HG02852 (cell line): ENCODE results near the gene SLX4.
"Not testable (repeated sequence)": the region's sequence is repeated elsewhere in the genome, so short reads cannot be mapped to it uniquely, and the experiment has no call there.

Experiments
- ATAC-seq: cut with Tn5 transposase; IDR thresholded peaks from one replicate; pipeline ENCODE4 v1.9.1; 2021; ENCODE audit warnings: mild to moderate bottlenecking, moderate library complexity; ENCODE audit not compliant: unreplicated experiment

Gene SLX4

GRCh38 chr16:3611146-3611975, at the start of gene SLX4:
TSS of gene SLX4 (minus strand) at chr16:3611606. CDS start at chr16:3608964, 2,642 bp downstream.
- ATAC-seq, result peak; percentile 84

- ATAC-seq, result no peak
Observed at GRCh38 chr16:3659251-3659650, 47.8 kb upstream of the SLX4 start.

GRCh38 chr16:3656491-3657468, 45.4 kb upstream of the SLX4 start:
- no peak for ATAC-seq

GRCh38 chr16:3656160-3656490, 44.7 kb upstream of the SLX4 start:
- not testable (repeated sequence) for ATAC-seq

- ATAC-seq, result no peak
Observed at GRCh38 chr16:3655396-3656159, 44.2 kb upstream of the SLX4 start.

- no peak for ATAC-seq
Observed at GRCh38 chr16:3655030-3655395, 43.6 kb upstream of the SLX4 start.

GRCh38 chr16:3654249-3654991, 43.0 kb upstream of the SLX4 start, which contains the start of gene DNASE1:
TSS of gene DNASE1 (plus strand) at chr16:3654691. CDS start at chr16:3655374, 683 bp downstream.
- ATAC-seq, result no peak

GRCh38 chr16:3652373-3653195, 41.2 kb upstream of the SLX4 start:
- no peak for ATAC-seq

- ATAC-seq, result no peak
Observed at GRCh38 chr16:3651461-3652372, 40.3 kb upstream of the SLX4 start.

GRCh38 chr16:3650631-3651265, 39.3 kb upstream of the SLX4 start:
- ATAC-seq, result no peak

GRCh38 chr16:3646348-3646920, 35.0 kb upstream of the SLX4 start:
- no peak for ATAC-seq

- no peak for ATAC-seq
Observed at GRCh38 chr16:3645504-3646347, 34.3 kb upstream of the SLX4 start.

- ATAC-seq, result no peak
Observed at GRCh38 chr16:3645108-3645503, 33.7 kb upstream of the SLX4 start.

GRCh38 chr16:3643095-3643730, 31.8 kb upstream of the SLX4 start:
- no peak for ATAC-seq

- no peak for ATAC-seq
Observed at GRCh38 chr16:3642397-3643094, 31.1 kb upstream of the SLX4 start.
